Right atrium auricular region (tissue), 2 donors: ENCODE results near the gene CELSR3. TPM values are rescaled to one million over a fixed set of nuclear protein-coding genes. Genes with fewer than 3 reads are reported as not detected.

Experiments
- DNase-seq: peaks from one replicate; pipeline ENCODE4 v3.0.0-alpha.2; 2019; ENCODE audit warnings: low spot score
- H3K27ac ChIP-seq, 2 donors: fragments of 200-600 bp; sonication (generic); 1 replicate in 1 of 2; 2 replicates in 1 of 2; pipeline ENCODE4 v1.5.1; 2016 to 2019
- H3K27me3 ChIP-seq, 2 donors: fragments of 200-600 bp; sonication (generic); one replicate each; pipeline versions ENCODE4 v1.5.1 to v1.6.0; 2017 to 2019
- H3K36me3 ChIP-seq: fragments of 200-600 bp; sonication (generic); one replicate; pipeline ENCODE4 v1.5.1; 2016
- H3K4me1 ChIP-seq, 2 donors: fragments of 200-600 bp; sonication (generic); one replicate each; pipeline versions ENCODE4 v1.5.1 to v1.6.0; 2017 to 2019
- H3K4me3 ChIP-seq, 2 donors: fragments of 200-600 bp; sonication (generic); 1 replicate in 1 of 2; 2 replicates in 1 of 2; pipeline ENCODE4 v1.5.1; 2017 to 2019; ENCODE audit warnings: mild to moderate bottlenecking in 1 of 2, moderate library complexity in 1 of 2
- H3K9me3 ChIP-seq, 2 donors: fragments of 200-600 bp; sonication (generic); one replicate each; pipeline ENCODE4 v1.5.1; 2019
- total RNA-seq, 2 donors: library from RNA; depleted of rRNA; stranded (reverse); fragments of >200 nt; gene quantifications; one replicate each; pipeline ENCODE4 v1.1.0, GENCODE V29; 2016
- TF ChIP-seq, protein P1 (sequence below), 2 donors: fragments of 200-600 bp; sonication (generic); IDR thresholded peaks; one replicate each; pipeline ENCODE4 v1.5.1; 2019; ENCODE audit warnings: antibody characterized with exemption in 2 of 2

The CELSR3 gene
- total RNA-seq, 2 donors from 2014 or later, result 0.11 to 0.59 TPM

DNA sequence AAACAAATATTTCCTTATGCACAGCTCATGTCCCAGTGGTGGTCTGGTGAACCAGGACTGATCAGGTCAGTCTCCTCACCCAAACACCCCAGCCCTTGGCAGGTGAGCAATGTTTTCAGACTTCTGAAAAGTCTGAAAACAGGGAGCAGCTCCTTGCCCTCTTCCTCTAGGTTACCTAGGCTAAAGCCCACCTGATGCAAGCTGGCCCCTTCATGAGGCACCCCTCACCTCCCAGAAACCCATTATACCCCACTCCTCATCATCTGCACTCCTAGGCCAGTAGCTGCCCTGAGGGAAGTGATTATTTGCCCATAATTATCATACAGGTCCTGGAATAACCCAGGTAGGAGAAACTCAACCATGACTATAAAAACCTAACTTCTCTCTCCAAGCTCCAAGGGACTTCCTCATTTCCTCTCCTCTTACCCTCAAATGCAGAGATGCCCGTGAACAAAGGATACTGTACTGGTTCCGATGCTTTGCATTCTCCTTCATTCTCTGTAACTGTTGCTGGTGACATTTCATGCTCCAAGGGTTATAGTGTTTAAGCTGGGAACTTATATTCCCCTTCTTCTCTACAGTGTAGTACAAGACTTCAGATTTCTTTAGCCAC lies 28.3 kb upstream of the CELSR3 start:
- Histone ChIP-seq H3K4me3 (no peak overlapping the region), H3K9me3 (no peaks in the 10 kb centered on the region), H3K36me3 (peaks cover 78% of the 10 kb centered on the region), H3K27ac (no peak overlapping the region), H3K27me3 (no peaks in the 10 kb centered on the region), H3K4me1 (peaks cover 0 to 49% of the 10 kb centered on the region in 2 donors)
- TF ChIP-seq, protein P1, sequence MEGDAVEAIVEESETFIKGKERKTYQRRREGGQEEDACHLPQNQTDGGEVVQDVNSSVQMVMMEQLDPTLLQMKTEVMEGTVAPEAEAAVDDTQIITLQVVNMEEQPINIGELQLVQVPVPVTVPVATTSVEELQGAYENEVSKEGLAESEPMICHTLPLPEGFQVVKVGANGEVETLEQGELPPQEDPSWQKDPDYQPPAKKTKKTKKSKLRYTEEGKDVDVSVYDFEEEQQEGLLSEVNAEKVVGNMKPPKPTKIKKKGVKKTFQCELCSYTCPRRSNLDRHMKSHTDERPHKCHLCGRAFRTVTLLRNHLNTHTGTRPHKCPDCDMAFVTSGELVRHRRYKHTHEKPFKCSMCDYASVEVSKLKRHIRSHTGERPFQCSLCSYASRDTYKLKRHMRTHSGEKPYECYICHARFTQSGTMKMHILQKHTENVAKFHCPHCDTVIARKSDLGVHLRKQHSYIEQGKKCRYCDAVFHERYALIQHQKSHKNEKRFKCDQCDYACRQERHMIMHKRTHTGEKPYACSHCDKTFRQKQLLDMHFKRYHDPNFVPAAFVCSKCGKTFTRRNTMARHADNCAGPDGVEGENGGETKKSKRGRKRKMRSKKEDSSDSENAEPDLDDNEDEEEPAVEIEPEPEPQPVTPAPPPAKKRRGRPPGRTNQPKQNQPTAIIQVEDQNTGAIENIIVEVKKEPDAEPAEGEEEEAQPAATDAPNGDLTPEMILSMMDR (IDR thresholded peaks at IDR 0.05), result no peak
- DNase-seq, result no peak

DNA sequence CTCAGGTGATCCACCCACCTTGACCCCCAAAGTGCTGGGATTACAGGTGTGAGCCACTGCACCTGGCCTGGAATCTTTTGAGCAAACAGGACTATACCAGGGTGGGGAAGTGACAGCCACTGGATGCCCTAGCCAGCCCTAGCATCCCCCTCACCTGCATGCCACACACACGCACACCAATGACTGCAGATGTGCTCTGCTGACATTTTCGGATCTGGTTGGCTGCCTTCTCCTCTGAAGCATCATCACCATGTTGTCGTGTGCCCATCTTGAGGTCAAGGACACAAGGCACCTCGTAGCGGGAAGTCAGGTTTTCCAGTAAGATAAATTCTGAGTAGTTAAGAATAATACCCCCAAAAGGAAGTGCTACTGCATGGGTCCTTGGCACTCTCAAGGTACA lies 26.7 kb upstream of the CELSR3 start:
- DNase-seq, result no peak
- H3K4me1 ChIP-seq, result peaks cover 0 to 44% of the 10 kb centered on the region in 2 donors
- peaks cover 73% of the 10 kb centered on the region for H3K36me3 ChIP-seq
- no peak overlapping the region for H3K27ac ChIP-seq
- no peaks in the 10 kb centered on the region for H3K9me3 ChIP-seq
- no peaks in the 10 kb centered on the region for H3K27me3 ChIP-seq
- TF ChIP-seq, protein P1 (IDR thresholded peaks at IDR 0.05), result no peak
- H3K4me3 ChIP-seq, result no peak overlapping the region

DNA sequence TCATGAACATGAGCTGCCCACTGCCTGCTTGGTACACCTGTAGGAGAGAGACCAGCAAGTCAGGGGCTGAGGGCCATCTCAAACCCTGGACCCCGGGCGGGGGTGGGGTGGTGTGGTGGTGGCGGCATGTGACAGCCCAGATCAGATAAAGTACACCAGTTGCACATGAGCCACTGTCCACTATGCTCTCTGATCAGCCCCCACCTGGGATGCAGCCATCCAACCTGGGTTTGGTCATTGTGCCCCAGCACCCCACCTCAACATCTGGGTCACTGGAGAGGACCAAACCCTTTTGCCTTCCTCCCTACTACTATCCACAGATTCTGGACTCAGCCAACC lies 26.0 kb upstream of the CELSR3 start:
- no peak for DNase-seq
- Histone ChIP-seq H3K27ac (no peak overlapping the region), H3K9me3 (no peaks in the 10 kb centered on the region), H3K4me1 (peaks cover 0 to 44% of the 10 kb centered on the region in 2 donors), H3K27me3 (no peaks in the 10 kb centered on the region), H3K4me3 (no peak overlapping the region), H3K36me3 (peaks cover 66% of the 10 kb centered on the region)
- TF ChIP-seq, protein P1 (IDR thresholded peaks at IDR 0.05), result no peak

DNA sequence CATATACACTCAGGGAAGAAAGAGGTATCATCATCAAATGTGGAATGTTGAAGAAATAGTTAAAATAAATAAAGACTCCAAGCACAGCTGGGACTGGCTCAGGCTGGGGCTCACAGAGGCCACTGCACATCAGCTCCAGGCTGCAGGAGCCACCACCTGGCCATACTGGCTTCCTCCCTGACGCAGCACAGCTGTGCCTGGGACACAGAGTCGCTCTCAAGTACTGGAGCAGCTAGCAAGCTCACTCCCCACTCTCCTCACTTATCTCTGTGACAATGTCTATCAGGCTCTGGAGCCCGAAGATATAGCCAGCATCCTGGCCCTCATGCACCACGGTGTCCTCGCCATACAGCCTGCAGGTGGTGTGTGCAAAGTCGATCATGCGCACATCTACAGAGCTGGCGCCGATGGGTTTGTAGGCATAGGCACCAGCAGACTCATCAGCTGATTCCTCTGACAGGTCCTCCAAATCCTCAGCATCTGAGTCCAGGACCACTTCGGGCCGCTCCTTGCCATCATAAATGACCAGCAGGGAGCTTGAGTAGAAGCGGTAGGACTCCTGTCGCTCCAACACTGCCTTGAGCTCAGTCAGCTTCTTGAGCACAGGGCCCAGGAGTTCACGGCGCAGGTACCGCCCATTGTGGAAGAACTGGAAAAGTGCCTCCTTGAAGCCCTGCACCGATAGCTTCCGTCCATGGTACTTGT lies 25.5 kb upstream of the CELSR3 start:
- TF ChIP-seq, protein P1 (IDR thresholded peaks at IDR 0.05), result no peak
- H3K4me3 ChIP-seq, result no peak overlapping the region
- H3K36me3 ChIP-seq, result peaks cover 61% of the 10 kb centered on the region
- H3K27me3 ChIP-seq, result no peaks in the 10 kb centered on the region
- H3K9me3 ChIP-seq, result no peaks in the 10 kb centered on the region
- peaks cover 0 to 45% of the 10 kb centered on the region in 2 donors for H3K4me1 ChIP-seq
- DNase-seq, result no peak
- no peak overlapping the region for H3K27ac ChIP-seq

DNA sequence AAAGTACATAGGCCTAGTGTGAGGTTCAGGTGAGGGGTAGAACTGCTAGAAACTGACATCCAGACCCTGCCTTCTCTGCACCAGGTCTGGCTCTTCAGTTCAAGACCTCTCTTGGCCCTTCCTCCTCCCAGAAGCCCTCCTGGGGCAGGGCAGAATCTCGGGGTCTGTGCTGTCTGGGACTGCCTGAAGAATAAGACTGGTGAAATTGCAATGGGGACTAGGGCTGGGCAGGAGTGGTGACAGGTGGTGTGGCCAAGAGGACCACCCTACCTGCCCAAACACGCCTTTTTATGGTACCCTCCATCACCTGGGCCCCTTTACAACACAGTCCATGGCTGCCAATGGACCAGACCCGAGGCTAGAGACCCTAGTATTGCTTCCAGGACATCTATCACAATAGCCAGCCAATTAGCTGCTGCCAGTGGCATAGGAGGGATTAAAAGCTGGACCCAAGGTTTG lies 24.6 kb upstream of the CELSR3 start:
- no peaks in the 10 kb centered on the region for H3K27me3 ChIP-seq
- peaks cover 59% of the 10 kb centered on the region for H3K36me3 ChIP-seq
- H3K27ac ChIP-seq, result no peak overlapping the region
- H3K9me3 ChIP-seq, result no peaks in the 10 kb centered on the region
- H3K4me1 ChIP-seq, result peaks cover 0 to 47% of the 10 kb centered on the region in 2 donors
- DNase-seq, result no peak
- no peak overlapping the region for H3K4me3 ChIP-seq
- TF ChIP-seq, protein P1 (IDR thresholded peaks at IDR 0.05), result no peak
